ENCODE measurements around the gene GHRH.

GHRH gene

GRCh38 chr20:37305079-37305478 is 43.5 kb upstream of the GHRH start:
- Histone ChIP-seq H3K79me2 (ENCODE audit: insufficient read depth, low read length) (peaks cover 60% of the 10 kb centered on the region), H3K4me2 (ENCODE audit: insufficient read depth, low read length) (no peak overlapping the region), H3K4me3 (ENCODE audit: low read depth in 1 of 2, low read length in 2 of 2) (no peak overlapping the region), H3K9me3 (ENCODE audit: insufficient read depth, low read length, severe bottlenecking) (no peaks in the 10 kb centered on the region), H3K9ac (ENCODE audit: low read depth, low read length) (no peak overlapping the region), H2AFZ (ENCODE audit: low read depth, low read length) (no peak overlapping the region), H3K27ac (ENCODE audit: low read length) (no peak overlapping the region), H4K20me1 (ENCODE audit: insufficient read depth, low read length) (peaks cover 35% of the 10 kb centered on the region), H3K27me3 (ENCODE audit: insufficient read depth, low read length, poor library complexity) (no peaks in the 10 kb centered on the region), H3K4me1 (ENCODE audit: insufficient read depth, low read length) (no peaks in the 10 kb centered on the region), H3K36me3 (ENCODE audit: insufficient read depth, low read length) (peaks cover 81% of the 10 kb centered on the region)
- ATAC-seq (ENCODE audit: insufficient read depth, low read depth) (no peak), DNase-seq (no peak)
- TF ChIP-seq EZH2 (IDR thresholded peaks at IDR 0.05; ENCODE audit: borderline replicate concordance, low read depth, low read length, severe bottlenecking) (no peak), CTCF (IDR thresholded peaks at IDR 0.05; ENCODE audit: borderline replicate concordance, extremely low read depth, low read length, poor library complexity, severe bottlenecking) (no peak)

GRCh38 chr20:37303637-37304036 is 42.0 kb upstream of the GHRH start:
- H3K36me3 ChIP-seq (ENCODE audit: insufficient read depth, low read length) = peaks cover 79% of the 10 kb centered on the region
- TF ChIP-seq EZH2 (IDR thresholded peaks at IDR 0.05; ENCODE audit: borderline replicate concordance, low read depth, low read length, severe bottlenecking) (no peak), CTCF (IDR thresholded peaks at IDR 0.05; ENCODE audit: borderline replicate concordance, extremely low read depth, low read length, poor library complexity, severe bottlenecking) (no peak)
- H3K4me3 ChIP-seq (ENCODE audit: low read depth in 1 of 2, low read length in 2 of 2) = no peak overlapping the region
- no peak overlapping the region for H3K27ac ChIP-seq (ENCODE audit: low read length)
- no peaks in the 10 kb centered on the region for H3K4me1 ChIP-seq (ENCODE audit: insufficient read depth, low read length)
- no peaks in the 10 kb centered on the region for H3K27me3 ChIP-seq (ENCODE audit: insufficient read depth, low read length, poor library complexity)
- ATAC-seq (ENCODE audit: insufficient read depth, low read depth) (no peak), DNase-seq (no peak)
- no peaks in the 10 kb centered on the region for H3K9me3 ChIP-seq (ENCODE audit: insufficient read depth, low read length, severe bottlenecking)
- H3K9ac ChIP-seq (ENCODE audit: low read depth, low read length) = no peak overlapping the region
- peaks cover 28% of the 10 kb centered on the region for H4K20me1 ChIP-seq (ENCODE audit: insufficient read depth, low read length)
- H3K79me2 ChIP-seq (ENCODE audit: insufficient read depth, low read length) = peaks cover 61% of the 10 kb centered on the region
- no peak overlapping the region for H3K4me2 ChIP-seq (ENCODE audit: insufficient read depth, low read length)
- H2AFZ ChIP-seq (ENCODE audit: low read depth, low read length) = no peak overlapping the region

- H2AFZ ChIP-seq (ENCODE audit: low read depth, low read length) = no peak overlapping the region
- ATAC-seq (ENCODE audit: insufficient read depth, low read depth) (no peak), DNase-seq (no peak)
- peaks cover 23% of the 10 kb centered on the region for H4K20me1 ChIP-seq (ENCODE audit: insufficient read depth, low read length)
- H3K4me3 ChIP-seq (ENCODE audit: low read depth in 1 of 2, low read length in 2 of 2) = no peak overlapping the region
- no peaks in the 10 kb centered on the region for H3K9me3 ChIP-seq (ENCODE audit: insufficient read depth, low read length, severe bottlenecking)
- no peak for TF ChIP-seq EZH2 (IDR thresholded peaks at IDR 0.05; ENCODE audit: borderline replicate concordance, low read depth, low read length, severe bottlenecking)
- TF ChIP-seq CTCF (IDR thresholded peaks at IDR 0.05; ENCODE audit: borderline replicate concordance, extremely low read depth, low read length, poor library complexity, severe bottlenecking) = no peak
- no peak overlapping the region for H3K27ac ChIP-seq (ENCODE audit: low read length)
- H3K4me2 ChIP-seq (ENCODE audit: insufficient read depth, low read length) = no peak overlapping the region
- no peak overlapping the region for H3K9ac ChIP-seq (ENCODE audit: low read depth, low read length)
- H3K27me3 ChIP-seq (ENCODE audit: insufficient read depth, low read length, poor library complexity) = no peaks in the 10 kb centered on the region
- H3K79me2 ChIP-seq (ENCODE audit: insufficient read depth, low read length) = peaks cover 64% of the 10 kb centered on the region
- H3K36me3 ChIP-seq (ENCODE audit: insufficient read depth, low read length) = peaks cover 78% of the 10 kb centered on the region
- no peaks in the 10 kb centered on the region for H3K4me1 ChIP-seq (ENCODE audit: insufficient read depth, low read length)
Measured at GRCh38 chr20:37302981-37303380, 41.4 kb upstream of the GHRH start.

GRCh38 chr20:37301558-37301957 is 39.9 kb upstream of the GHRH start:
- DNase-seq = no peak
- TF ChIP-seq EZH2 (IDR thresholded peaks at IDR 0.05; ENCODE audit: borderline replicate concordance, low read depth, low read length, severe bottlenecking) (no peak), CTCF (IDR thresholded peaks at IDR 0.05; ENCODE audit: borderline replicate concordance, extremely low read depth, low read length, poor library complexity, severe bottlenecking) (no peak)
- Histone ChIP-seq H2AFZ (ENCODE audit: low read depth, low read length) (no peak overlapping the region), H3K4me2 (ENCODE audit: insufficient read depth, low read length) (no peak overlapping the region), H3K9me3 (ENCODE audit: insufficient read depth, low read length, severe bottlenecking) (no peaks in the 10 kb centered on the region), H3K27me3 (ENCODE audit: insufficient read depth, low read length, poor library complexity) (no peaks in the 10 kb centered on the region), H3K36me3 (ENCODE audit: insufficient read depth, low read length) (peaks cover 75% of the 10 kb centered on the region), H3K79me2 (ENCODE audit: insufficient read depth, low read length) (peaks cover 68% of the 10 kb centered on the region), H3K4me1 (ENCODE audit: insufficient read depth, low read length) (no peaks in the 10 kb centered on the region), H3K9ac (ENCODE audit: low read depth, low read length) (no peak overlapping the region), H3K4me3 (ENCODE audit: low read depth in 1 of 2, low read length in 2 of 2) (no peak overlapping the region), H3K27ac (ENCODE audit: low read length) (no peak overlapping the region), H4K20me1 (ENCODE audit: insufficient read depth, low read length) (peaks cover 28% of the 10 kb centered on the region; the same call in 1 of the 2 replicates)
- ATAC-seq (ENCODE audit: insufficient read depth, low read depth) = no peak

All from DND-41 (cell line).